IMR-90 (cell line): ENCODE data around the gene VGF. TPM values are rescaled to one million over a fixed set of nuclear protein-coding genes. Genes with fewer than 3 reads are reported as not detected.

Experiments used
- ATAC-seq: fragments of 200-7000 bp; cut with Tn5 transposase; 2 replicates; pipeline ENCODE4 v1.9.1; 2020; ENCODE audit warnings: low read depth, mild to moderate bottlenecking, moderate library complexity
- BruUV-seq: library from RNA; stranded (reverse); fragments of 400-500 nt; replicated peaks from 2 replicates; lab custom pipeline; 2021; lab: Mats Ljungman, UMichigan
- CTCF ChIA-PET: fragments of 300-600 bp; formaldehyde crosslinking; extraction: SDS; loops from one replicate; lab custom pipeline; 2021; ENCODE audit warnings: antibody characterized with exemption; lab: Yijun Ruan, JAX
- POLR2A ChIA-PET: fragments of 300-600 bp; sonication (Branson Sonifier 250); formaldehyde crosslinking; loops from one replicate; lab custom pipeline; 2022; ENCODE audit warnings: antibody characterized with exemption; ENCODE audit not compliant: unreplicated experiment; lab: Charles Lee
- DNase-seq: peaks from one replicate; pipeline ENCODE4 v3.0.0; 2013
- H2AFZ ChIP-seq: replicated peaks from 2 replicates; pipeline ENCODE3; 2013; ENCODE audit warnings: low read length, mild to moderate bottlenecking; ENCODE audit not compliant: poor library complexity
- H2AK5ac ChIP-seq: 2 replicates; pipeline ENCODE4 v1.6.1; 2013; ENCODE audit warnings: low read depth, low read length, inconsistent platforms
- H2AK9ac ChIP-seq: replicated peaks from 2 replicates; pipeline ENCODE3; 2013; ENCODE audit warnings: mild to moderate bottlenecking, low read depth, low read length, moderate library complexity; ENCODE audit not compliant: poor library complexity
- H2BK120ac ChIP-seq: 2 replicates; pipeline ENCODE4 v1.6.1; 2013; ENCODE audit warnings: low read depth, low read length, inconsistent platforms
- H2BK15ac ChIP-seq: 3 replicates; pipeline ENCODE4 v1.6.1; 2013; ENCODE audit warnings: low read depth, low read length, inconsistent platforms
- H2BK20ac ChIP-seq: 2 replicates; pipeline ENCODE4 v1.6.1; 2013; ENCODE audit warnings: low read depth, mild to moderate bottlenecking, inconsistent platforms, low read length, moderate library complexity
- H2BK5ac ChIP-seq: 2 replicates; pipeline ENCODE4 v1.6.1; 2013; ENCODE audit warnings: mild to moderate bottlenecking, low read depth, low read length, inconsistent platforms; ENCODE audit not compliant: poor library complexity, severe bottlenecking
- H3K14ac ChIP-seq: replicated peaks from 2 replicates; pipeline ENCODE4 v1.6.1; 2013; ENCODE audit warnings: low read depth, low read length, inconsistent platforms
- H3K18ac ChIP-seq: 2 replicates; pipeline ENCODE4 v1.6.1; 2013; ENCODE audit warnings: low read depth, low read length, control low read depth
- H3K23ac ChIP-seq: 2 replicates; pipeline ENCODE4 v1.6.1; 2013; ENCODE audit warnings: low read depth, low read length, inconsistent platforms
- H3K27ac ChIP-seq: 2 replicates; pipeline ENCODE4 v1.5.1; 2013; ENCODE audit warnings: mild to moderate bottlenecking, control low read depth, low read length; ENCODE audit not compliant: insufficient read depth
- H3K27me3 ChIP-seq: 2 replicates; pipeline ENCODE4 v1.6.1; 2013; ENCODE audit warnings: low read length; ENCODE audit not compliant: control insufficient read depth, insufficient read depth
- H3K36me3 ChIP-seq: 2 replicates; pipeline ENCODE4 v1.6.1; 2013; ENCODE audit warnings: low read length, mixed read lengths; ENCODE audit not compliant: control insufficient read depth, insufficient read depth
- H3K4ac ChIP-seq: 2 replicates; pipeline ENCODE4 v1.6.1; 2013; ENCODE audit warnings: low read depth, low read length, inconsistent platforms
- H3K4me1 ChIP-seq: 2 replicates; pipeline ENCODE4 v1.6.1; 2013; ENCODE audit warnings: low read length, mixed read lengths; ENCODE audit not compliant: control insufficient read depth, insufficient read depth
- H3K4me2 ChIP-seq: 2 replicates; pipeline ENCODE4 v1.6.1; 2013; ENCODE audit warnings: low read depth, mild to moderate bottlenecking, control low read depth, low read length, moderate library complexity
- H3K4me3 ChIP-seq: 2 replicates; pipeline ENCODE4 v1.5.1; 2013; ENCODE audit warnings: low read depth, mild to moderate bottlenecking, control low read depth, low read length, moderate library complexity; ENCODE audit not compliant: insufficient read depth
- H3K56ac ChIP-seq: 2 replicates; pipeline ENCODE4 v1.6.1; 2013; ENCODE audit warnings: low read length, inconsistent platforms; ENCODE audit not compliant: insufficient read depth; ENCODE audit errors: extremely low read depth
- H3K79me1 ChIP-seq, 2 experiments: 2 replicates each; pipeline ENCODE4 v1.6.1; 2013; ENCODE audit warnings: low read length in 2 of 2, inconsistent platforms in 1 of 2, low read depth in 1 of 2
- H3K9ac ChIP-seq: 2 replicates; pipeline ENCODE4 v1.6.1; 2013; ENCODE audit warnings: low read depth, low read length, control low read depth
- H3K9me1 ChIP-seq: 2 replicates; pipeline ENCODE4 v1.6.1; 2013; ENCODE audit warnings: low read length, inconsistent platforms; ENCODE audit not compliant: insufficient read depth
- H3K9me3 ChIP-seq: 2 replicates; pipeline ENCODE4 v1.6.1; 2013; ENCODE audit warnings: low read length; ENCODE audit not compliant: control insufficient read depth, insufficient read depth
- H4K20me1 ChIP-seq: 2 replicates; pipeline ENCODE4 v1.6.1; 2013; ENCODE audit warnings: low read length, inconsistent platforms; ENCODE audit not compliant: insufficient read depth
- H4K5ac ChIP-seq: 2 replicates; pipeline ENCODE4 v1.6.1; 2013; ENCODE audit warnings: mild to moderate bottlenecking, low read depth, low read length, control low read depth
- H4K8ac ChIP-seq, 2 experiments: 2 replicates each; pipeline ENCODE4 v1.6.1; 2013; ENCODE audit warnings: low read depth in 2 of 2, low read length in 2 of 2, control low read depth in 1 of 2, inconsistent platforms in 1 of 2
- H4K91ac ChIP-seq: 2 replicates; pipeline ENCODE4 v1.6.1; 2013; ENCODE audit warnings: low read depth, low read length, inconsistent platforms; ENCODE audit not compliant: insufficient read depth
- BHLHE40 ChIP-seq: fragments of 150-350 bp; IDR thresholded peaks from 2 replicates; pipeline ENCODE4 v1.6.1; 2016; ENCODE audit warnings: mild to moderate bottlenecking, low read depth, low read length
- CHD1 ChIP-seq: IDR thresholded peaks from 2 replicates; pipeline ENCODE4 v1.6.1; 2012; ENCODE audit warnings: low read depth, low read length, improper control_type of control experiment
- MAZ ChIP-seq: IDR thresholded peaks from 2 replicates; pipeline ENCODE4 v1.6.1; 2012; ENCODE audit warnings: low read depth, mild to moderate bottlenecking, low read length, improper control_type of control experiment, moderate library complexity, borderline replicate concordance
- MXI1 ChIP-seq: IDR thresholded peaks from 2 replicates; pipeline ENCODE4 v1.6.1; 2012; ENCODE audit warnings: low read depth, mild to moderate bottlenecking, low read length, moderate library complexity, borderline replicate concordance
- NFE2L2 ChIP-seq: fragments of 150-350 bp; IDR thresholded peaks from 2 replicates; pipeline ENCODE4 v1.6.1; 2016; ENCODE audit warnings: low read depth, mild to moderate bottlenecking, low read length
- RAD21 ChIP-seq: IDR thresholded peaks from 2 replicates; pipeline ENCODE4 v1.6.1; 2012; ENCODE audit warnings: low read length, improper control_type of control experiment
- RCOR1 ChIP-seq: IDR thresholded peaks from 2 replicates; pipeline ENCODE4 v1.6.1; 2012; ENCODE audit warnings: mild to moderate bottlenecking, low read length, improper control_type of control experiment; ENCODE audit not compliant: insufficient replicate concordance
- RFX5 ChIP-seq: IDR thresholded peaks from 2 replicates; pipeline ENCODE4 v1.8.0; 2012; ENCODE audit warnings: low read depth, mild to moderate bottlenecking, low read length, moderate library complexity
- SMC3 ChIP-seq: fragments of 150-350 bp; IDR thresholded peaks from 2 replicates; pipeline ENCODE4 v1.6.1; 2016; ENCODE audit warnings: low read depth, mild to moderate bottlenecking, antibody characterized with exemption, low read length, moderate library complexity
- WGBS, 2 experiments: methylation state at CpG; one replicate each; pipeline versions ENCODE4 v1.1.5 to v1.1.7; 2013; ENCODE audit warnings: missing lambda C conversion rate in 2 of 2; ENCODE audit not compliant: insufficient read length in 1 of 2; ENCODE audit errors: extremely low coverage in 2 of 2; 5-methylcytosine and 5-hydroxymethylcytosine counted together
- dilution Hi-C: fragments of 300-500 bp; cut with HindIII; formaldehyde crosslinking; loops from one replicate; pipeline ENCODE4 v1.14.3; 2018; ENCODE audit warnings: low sequenced_read_pairs; ENCODE audit not compliant: unreplicated experiment
- in situ Hi-C: fragments of 300-500 bp; cut with MboI; formaldehyde crosslinking; loops from 3 replicates; pipeline ENCODE4 v1.14.3; 2019; ENCODE audit warnings: low sequenced_read_pairs, inconsistent platforms, mixed read lengths
- intact Hi-C: fragments of 100-400 bp; cut with micrococcal nuclease; formaldehyde crosslinking; loops from 2 replicates; pipeline ENCODE4 v1.10.0; 2022
- polyA plus RNA-seq, 3 experiments: library from polyadenylated mRNA; depleted of rRNA; stranded (reverse); fragments of >200 nt; gene quantifications; 2 replicates each; pipeline ENCODE4 v1.2.3, GENCODE V29; 2012; ENCODE audit warnings: low replicate concordance in 1 of 3
- total RNA-seq: library from RNA; depleted of rRNA; stranded (reverse); fragments of >200 nt; gene quantifications from 2 replicates; pipeline ENCODE4 v1.2.3, GENCODE V29; 2012
- TF ChIP-seq, protein P1 (sequence below): fragments of 150-350 bp; IDR thresholded peaks from 2 replicates; pipeline ENCODE4 v1.6.1; 2016; ENCODE audit warnings: low read depth, mild to moderate bottlenecking, low read length, moderate library complexity, borderline replicate concordance

The VGF gene
- total and polyA plus RNA-seq, 2 of the 4 experiments (the other 2 are of a cell fraction) = 0.18 to 0.50 TPM

- no peak for TF ChIP-seq SMC3
Measured at GRCh38 chr7:101200862-101201599, 35.7 kb upstream of the VGF start, which contains the start of gene MOGAT3 (continued).

DNA sequence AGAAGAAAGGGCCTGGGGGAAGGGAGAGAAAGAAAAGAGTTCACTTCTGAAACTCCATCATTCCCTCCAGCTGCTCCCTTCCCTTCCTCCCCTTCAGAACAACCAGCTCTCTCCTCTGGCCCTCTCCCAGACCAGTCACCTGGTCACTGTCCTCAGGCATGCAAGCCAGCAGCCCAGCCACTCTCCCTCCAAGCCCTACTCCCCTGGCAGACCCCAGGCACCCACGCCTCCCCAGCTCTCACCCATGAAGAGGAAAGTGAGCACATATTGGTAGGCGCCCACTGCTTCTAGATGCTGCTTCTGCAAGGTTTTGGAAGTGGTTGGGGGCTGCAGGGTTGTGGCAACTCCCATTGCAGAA is 35.1 kb upstream of the VGF start:
- H3K27me3 ChIP-seq = peaks cover 44% of the 10 kb centered on the region
- H3K18ac ChIP-seq = no peak overlapping the region
- H4K8ac ChIP-seq = no peak overlapping the region
- WGBS, 2 experiments = no CpG with 5 or more reads among the region's 2 CpGs
- no peak overlapping the region for H3K4me3 ChIP-seq
- dilution Hi-C loops (no loop called here), in situ Hi-C loops (no loop called here), intact Hi-C loops (no loop called here)
- no peak overlapping the region for H3K9ac ChIP-seq
- CTCF ChIA-PET = interaction anchor here (0.6 kb wide), 1 partner anchor 14 kb away, joined by 7 read pairs; no protein-coding TSS in a partner anchor
- H2BK20ac ChIP-seq = no peak overlapping the region
- no peak overlapping the region for H2BK120ac ChIP-seq
- no peak overlapping the region for H2BK15ac ChIP-seq
- H3K27ac ChIP-seq = no peak overlapping the region
- no peak overlapping the region for H4K91ac ChIP-seq
- POLR2A ChIA-PET = no interaction called here
- 0 out of 2 replicates have a peak, but pooled peaks cover 2% of the 10 kb centered on the region for H3K9me3 ChIP-seq
- no TSS peak for BruUV-seq
- H4K20me1 ChIP-seq = no peaks in the 10 kb centered on the region
- H3K4me1 ChIP-seq = no peaks in the 10 kb centered on the region
- H3K36me3 ChIP-seq = no peaks in the 10 kb centered on the region
- H2BK5ac ChIP-seq = no peak overlapping the region
- no peak overlapping the region for H4K5ac ChIP-seq
- no peak overlapping the region for H3K4me2 ChIP-seq
- no peak overlapping the region for H3K56ac ChIP-seq
- H2AK5ac ChIP-seq = no peak overlapping the region
- no peak overlapping the region for H3K23ac ChIP-seq
- no peak for ATAC-seq
- H2AK9ac ChIP-seq = no peak overlapping the region
- no peak overlapping the region for H3K4ac ChIP-seq
- H3K79me1 ChIP-seq = no peaks in the 10 kb centered on the region
- DNase-seq = no peak
- TF ChIP-seq BHLHE40 (no peak), NFE2L2 (no peak), MXI1 (no peak), RAD21 (no peak), RFX5 (no peak), MAZ (no peak), CHD1 (no peak), RCOR1 (no peak)
- TF ChIP-seq, protein P1, sequence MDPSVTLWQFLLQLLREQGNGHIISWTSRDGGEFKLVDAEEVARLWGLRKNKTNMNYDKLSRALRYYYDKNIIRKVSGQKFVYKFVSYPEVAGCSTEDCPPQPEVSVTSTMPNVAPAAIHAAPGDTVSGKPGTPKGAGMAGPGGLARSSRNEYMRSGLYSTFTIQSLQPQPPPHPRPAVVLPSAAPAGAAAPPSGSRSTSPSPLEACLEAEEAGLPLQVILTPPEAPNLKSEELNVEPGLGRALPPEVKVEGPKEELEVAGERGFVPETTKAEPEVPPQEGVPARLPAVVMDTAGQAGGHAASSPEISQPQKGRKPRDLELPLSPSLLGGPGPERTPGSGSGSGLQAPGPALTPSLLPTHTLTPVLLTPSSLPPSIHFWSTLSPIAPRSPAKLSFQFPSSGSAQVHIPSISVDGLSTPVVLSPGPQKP = no peak
- no peak overlapping the region for H2AFZ ChIP-seq
- no peak overlapping the region for H3K14ac ChIP-seq
- H3K9me1 ChIP-seq = no peaks in the 10 kb centered on the region
